Measurements from ENCODE around the gene MRPL11. TPM values are rescaled to one million over a fixed set of nuclear protein-coding genes. Genes with fewer than 3 reads are reported as not detected.

Gene MRPL11
- polyA plus RNA-seq (2011; rRNA removed): 43.1 and 55.1 TPM in 2 replicates
- 14.8 and 17.5 TPM in 2 replicates for polyA minus RNA-seq (2011; rRNA and poly(A)+ RNA removed)

GRCh38 chr11:66438504-66439466, at the start of gene MRPL11:
TSS of gene MRPL11 (minus strand) at chr11:66438848. CDS start at chr11:66438754, 94 bp downstream.
- TF ChIP-seq, protein P1, sequence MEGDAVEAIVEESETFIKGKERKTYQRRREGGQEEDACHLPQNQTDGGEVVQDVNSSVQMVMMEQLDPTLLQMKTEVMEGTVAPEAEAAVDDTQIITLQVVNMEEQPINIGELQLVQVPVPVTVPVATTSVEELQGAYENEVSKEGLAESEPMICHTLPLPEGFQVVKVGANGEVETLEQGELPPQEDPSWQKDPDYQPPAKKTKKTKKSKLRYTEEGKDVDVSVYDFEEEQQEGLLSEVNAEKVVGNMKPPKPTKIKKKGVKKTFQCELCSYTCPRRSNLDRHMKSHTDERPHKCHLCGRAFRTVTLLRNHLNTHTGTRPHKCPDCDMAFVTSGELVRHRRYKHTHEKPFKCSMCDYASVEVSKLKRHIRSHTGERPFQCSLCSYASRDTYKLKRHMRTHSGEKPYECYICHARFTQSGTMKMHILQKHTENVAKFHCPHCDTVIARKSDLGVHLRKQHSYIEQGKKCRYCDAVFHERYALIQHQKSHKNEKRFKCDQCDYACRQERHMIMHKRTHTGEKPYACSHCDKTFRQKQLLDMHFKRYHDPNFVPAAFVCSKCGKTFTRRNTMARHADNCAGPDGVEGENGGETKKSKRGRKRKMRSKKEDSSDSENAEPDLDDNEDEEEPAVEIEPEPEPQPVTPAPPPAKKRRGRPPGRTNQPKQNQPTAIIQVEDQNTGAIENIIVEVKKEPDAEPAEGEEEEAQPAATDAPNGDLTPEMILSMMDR (IDR thresholded peaks at IDR 0.05; ENCODE audit: low read depth, low read length): peak; percentile 69
- DNase-seq (ENCODE audit: low read depth, low spot score): peak; percentile 80
- H3K27ac ChIP-seq (ENCODE audit: low read depth, low read length): no peak within 1 kb of the TSS
- POLR2A ChIA-PET: interaction anchor here (0.8 to 2.0 kb wide), 6 partner anchors 17 to 239 kb away, joined by 3 to 11 read pairs (median 6); partner anchors contain the start of genes DPP3, NPAS4, PELI3 and RBM4B
- CTCF ChIA-PET: interaction anchor here (0.5 to 1.9 kb wide), 15 partner anchors 8 to 127 kb away, joined by 3 to 18 read pairs (median 3); partner anchors contain the start of gene BRMS1
- H3K4me3 ChIP-seq (ENCODE audit: low read depth, low read length): peak within 1 kb of the TSS; percentile 81
- H3K27me3 ChIP-seq (ENCODE audit: control insufficient read depth, insufficient read depth, low read length): no peaks in the 10 kb centered on the region
- peaks cover 9% of the 10 kb centered on the region for H3K9me3 ChIP-seq (ENCODE audit: control insufficient read depth, insufficient read depth, low read length)

- POLR2A ChIA-PET: no interaction called here
- Histone ChIP-seq H3K9me3 (ENCODE audit: control insufficient read depth, insufficient read depth, low read length) (no peaks in the 10 kb centered on the region), H3K27me3 (ENCODE audit: control insufficient read depth, insufficient read depth, low read length) (no peaks in the 10 kb centered on the region), H3K4me3 (ENCODE audit: low read depth, low read length) (no peak overlapping the region), H3K27ac (ENCODE audit: low read depth, low read length) (no peak overlapping the region)
- no peak for DNase-seq (ENCODE audit: low read depth, low spot score)
- TF ChIP-seq, protein P1 (IDR thresholded peaks at IDR 0.05; ENCODE audit: low read depth, low read length): no peak
- CTCF ChIA-PET: no interaction called here
These were observed 46.2 kb upstream of the MRPL11 start for GRCh38 chr11:66484806-66485380.

DNA sequence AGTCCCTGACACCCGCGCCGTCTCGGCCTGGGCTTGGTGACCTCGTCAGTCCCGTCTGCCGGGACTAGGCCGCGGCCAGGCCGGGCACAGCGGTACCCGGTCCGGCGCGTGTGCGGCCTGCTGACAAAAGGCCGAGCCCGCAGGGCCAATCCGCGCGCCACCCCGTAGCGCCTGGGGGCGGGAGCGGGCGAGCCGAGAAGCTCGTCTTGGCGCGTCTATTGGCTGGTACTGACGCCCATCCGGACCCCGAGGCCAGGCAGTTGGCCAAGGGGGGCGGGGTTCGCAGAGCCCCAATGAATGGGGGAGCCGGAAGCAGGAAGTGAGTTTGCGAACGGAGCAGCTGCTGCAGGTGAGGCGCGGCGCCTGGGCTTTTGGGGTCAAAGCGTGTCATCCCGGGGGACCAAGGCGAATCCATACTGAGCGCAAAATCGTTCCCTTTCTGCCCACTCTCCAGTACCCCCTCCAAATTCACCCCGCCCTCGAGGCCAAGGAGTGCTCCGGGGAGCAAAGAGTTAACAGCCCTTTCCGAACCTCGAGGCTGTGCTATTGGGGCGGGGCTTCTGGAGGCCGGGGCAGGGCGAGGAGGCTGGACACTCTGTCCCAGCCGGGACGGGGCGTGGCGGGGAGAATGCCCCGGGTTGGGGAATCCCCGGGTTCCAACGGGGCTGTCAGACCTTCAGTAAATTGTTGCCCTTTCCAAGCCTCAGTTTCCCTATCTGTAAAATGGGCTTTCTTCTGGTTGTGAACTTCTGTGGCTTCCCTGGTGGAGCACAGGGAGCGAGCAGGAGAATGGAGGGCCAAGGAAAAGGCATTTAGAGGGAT, 41.7 kb upstream of the MRPL11 start, which contains the start of gene DPP3:
DPP3 (plus strand) TSS at position 318 of the 822 bp plus-strand sequence. CDS start 1,767 bp downstream, outside the sequence.
- TF ChIP-seq, protein P1 (IDR thresholded peaks at IDR 0.05; ENCODE audit: low read depth, low read length): no peak
- H3K27me3 ChIP-seq (ENCODE audit: control insufficient read depth, insufficient read depth, low read length): no peaks in the 10 kb centered on the region
- H3K4me3 ChIP-seq (ENCODE audit: low read depth, low read length): peak within 1 kb of the TSS; percentile 80
- H3K9me3 ChIP-seq (ENCODE audit: control insufficient read depth, insufficient read depth, low read length): no peaks in the 10 kb centered on the region; the same call in 1 of the 2 replicates
- POLR2A ChIA-PET: interaction anchor here (0.6 to 2.3 kb wide), 13 partner anchors 9 to 169 kb away, joined by 3 to 32 read pairs (median 4); partner anchors contain the start of genes BBS1, MRPL11, PELI3 and RBM4
- CTCF ChIA-PET: no interaction called here
- DNase-seq (ENCODE audit: low read depth, low spot score): peak; percentile 88
- H3K27ac ChIP-seq (ENCODE audit: low read depth, low read length): peak within 1 kb of the TSS; percentile 96

- no peaks in the 10 kb centered on the region for H3K27me3 ChIP-seq (ENCODE audit: control insufficient read depth, insufficient read depth, low read length)
- POLR2A ChIA-PET: interaction anchor here (0.7 to 2.3 kb wide), 12 partner anchors 10 to 168 kb away, joined by 3 to 32 read pairs (median 4); partner anchors contain the start of genes BBS1, MRPL11, PELI3 and RBM4
These were observed 40.9 kb upstream of the MRPL11 start for GRCh38 chr11:66479394-66480116.

More at GRCh38 chr11:66479394-66480116, 40.9 kb upstream of the MRPL11 start:
- Histone ChIP-seq H3K27ac (ENCODE audit: low read depth, low read length) (peak overlapping the region; percentile 96), H3K9me3 (ENCODE audit: control insufficient read depth, insufficient read depth, low read length) (no peaks in the 10 kb centered on the region; the same call in 1 of the 2 replicates), H3K4me3 (ENCODE audit: low read depth, low read length) (peak overlapping the region; percentile 80)
- TF ChIP-seq, protein P1 (IDR thresholded peaks at IDR 0.05; ENCODE audit: low read depth, low read length): no peak
- CTCF ChIA-PET: interaction anchor here (0.5 to 1.2 kb wide), 3 partner anchors 10 to 41 kb away, joined by 3 to 6 read pairs (median 3); partner anchors contain the start of gene MRPL11
- peak; percentile 6 for DNase-seq (ENCODE audit: low read depth, low spot score)

Data from AG04450 (cell line).